Ovary (tissue), 9 donors: ENCODE data around the gene TNRC6A. TPM values are rescaled to one million over a fixed set of nuclear protein-coding genes. Genes with fewer than 3 reads are reported as not detected.

ENCODE experiments used
- DNase-seq, 5 donors: peaks; one replicate each; pipeline ENCODE4 v3.0.0-alpha.2; 2019 to 2020
- H3K27ac ChIP-seq, 2 donors: fragments of 200-600 bp; one replicate each; pipeline versions ENCODE4 v1.5.1 to v1.8.0; 2019 to 2022
- H3K27me3 ChIP-seq: fragments of 200-600 bp; one replicate; pipeline ENCODE4 v1.8.0; 2022
- H3K36me3 ChIP-seq: fragments of 200-600 bp; sonication (generic); one replicate; pipeline ENCODE4 v1.5.1; 2019
- H3K4me1 ChIP-seq: one replicate; pipeline ENCODE4 v1.8.1; 2013; ENCODE audit warnings: mild to moderate bottlenecking, moderate library complexity; ENCODE audit not compliant: insufficient read depth
- H3K4me3 ChIP-seq: fragments of 200-600 bp; sonication (generic); one replicate; pipeline ENCODE4 v1.5.1; 2017
- H3K9me3 ChIP-seq, 2 donors: fragments of 200-600 bp in 1 of 2; sonication (generic) in 1 of 2; one replicate each; pipeline versions ENCODE4 v1.5.1 to v1.8.1; 2013 to 2019; ENCODE audit warnings: mild to moderate bottlenecking in 1 of 2, moderate library complexity in 1 of 2
- EP300 ChIP-seq: sonication (generic); formaldehyde crosslinking; IDR thresholded peaks from one replicate; pipeline ENCODE4 v1.6.1; 2017; ENCODE audit warnings: antibody characterized with exemption
- POLR2A ChIP-seq: fragments of 450-650 bp; IDR thresholded peaks from one replicate; pipeline ENCODE4 v1.6.1; 2017; ENCODE audit warnings: antibody characterized with exemption, mild to moderate bottlenecking, moderate library complexity
- WGBS, 3 donors: extraction: QIAGEN DNeasy Blood & Tissue Kit in 1 of 3; methylation state at CpG; one replicate each; pipeline versions ENCODE4 v1.1.5 to v1.1.7; 2013 to 2017; 5-methylcytosine and 5-hydroxymethylcytosine counted together
- intact Hi-C, 4 donors: fragments of 100-400 bp; cut with DNase I; formaldehyde crosslinking; loops; one replicate each; pipeline versions ENCODE4 v1.11.0 to v1.15.1; 2022 to 2023
- polyA plus RNA-seq, 2 donors: library from polyadenylated mRNA; stranded (reverse); fragments of 200-250 nt in 1 of 2; fragments of 350-450 nt in 1 of 2; fragmentation: Illumina TruSeq in 1 of 2; extraction: RNeasy Lipid Tissue Mini Kit (QIAGEN cat#74804) in 1 of 2; gene quantifications; one replicate each; pipeline ENCODE4 v1.2.3, GENCODE V29; 2013 to 2014
- total RNA-seq, 7 donors: library from RNA; depleted of rRNA in 2 of 7; stranded (reverse); fragments of >200 nt in 2 of 7; fragmentation: NEBNext Ultra II Directional in 3 of 7; extraction: Animal tissue kit (Norgen Biotek cat#: 25700) in 3 of 7; gene quantifications; one replicate each; pipeline versions ENCODE4 v1.1.0 to v1.2.4, GENCODE V29; 2016 to 2023
- TF ChIP-seq, protein P1 (sequence below), 3 donors: fragments of 450-650 bp in 2 of 3; fragments of 200-600 bp in 1 of 3; IDR thresholded peaks; one replicate each; pipeline versions ENCODE4 v1.5.1 to v1.8.0; 2016 to 2022; ENCODE audit warnings: antibody characterized with exemption in 3 of 3, mild to moderate bottlenecking in 1 of 3
- donor health status: DM: no; HTN: no; CAD: no; lungs with moderate emphysema.
- donor health status: DM: no; HTN: no; CAD: no.
- donor health status: Bipolar disorder and iron deficiency.
- donor health status: DM: yes; HTN: yes; CAD: no.
- donor health status: DM: no; HTN: no; CAD: no.
- donor health status: DM: yes; HTN: yes; CAD: no.

TNRC6A gene
- total and polyA plus RNA-seq, 9 donors: 22.1 to 80.7 (median 54.0) TPM

DNA sequence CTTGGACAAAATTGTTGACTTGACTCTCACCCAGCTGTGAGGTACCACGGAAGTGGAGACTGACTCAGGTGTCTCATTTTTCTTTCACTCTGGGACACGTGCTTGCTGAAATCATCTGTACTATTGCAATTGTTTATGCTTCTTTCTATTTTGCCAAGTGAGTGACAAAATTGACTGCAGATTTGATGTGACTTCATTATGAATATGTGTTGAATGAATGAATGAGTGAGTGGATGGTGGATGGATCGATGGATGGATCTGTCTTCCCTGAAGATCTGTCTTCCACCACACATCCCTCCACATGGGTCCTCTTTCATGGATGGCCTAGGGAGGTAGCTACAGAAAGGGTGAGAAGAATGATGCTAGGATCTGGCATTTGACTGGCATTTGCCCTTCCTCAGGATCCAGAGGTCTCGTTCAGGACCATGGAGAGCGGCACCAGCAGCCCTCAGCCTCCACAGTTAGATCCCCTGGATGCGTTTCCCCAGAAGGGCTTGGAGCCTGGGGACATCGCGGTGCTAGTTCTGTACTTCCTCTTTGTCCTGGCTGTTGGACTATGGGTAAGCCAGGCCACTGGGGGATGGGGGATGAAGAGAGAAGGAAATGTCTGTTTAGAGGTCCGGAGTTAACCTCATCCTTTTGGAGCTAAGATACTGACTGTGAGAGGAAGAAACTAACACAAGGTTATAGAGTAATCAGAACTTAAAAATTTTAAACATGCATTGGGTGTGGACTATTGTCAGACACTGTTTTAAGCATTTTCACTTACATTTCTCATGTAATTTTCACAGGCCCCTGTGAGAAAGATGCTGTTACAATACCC, 129.0 kb downstream of the TNRC6A start:
- Histone ChIP-seq H3K27ac (no peak overlapping the region), H3K27me3 (no peaks in the 10 kb centered on the region), H3K4me3 (no peak overlapping the region), H3K4me1 (peaks cover 4% of the 10 kb centered on the region), H3K36me3 (no peaks in the 10 kb centered on the region), H3K9me3 (no peaks in the 10 kb centered on the region)
- no peak for TF ChIP-seq POLR2A
- TF ChIP-seq, protein P1, sequence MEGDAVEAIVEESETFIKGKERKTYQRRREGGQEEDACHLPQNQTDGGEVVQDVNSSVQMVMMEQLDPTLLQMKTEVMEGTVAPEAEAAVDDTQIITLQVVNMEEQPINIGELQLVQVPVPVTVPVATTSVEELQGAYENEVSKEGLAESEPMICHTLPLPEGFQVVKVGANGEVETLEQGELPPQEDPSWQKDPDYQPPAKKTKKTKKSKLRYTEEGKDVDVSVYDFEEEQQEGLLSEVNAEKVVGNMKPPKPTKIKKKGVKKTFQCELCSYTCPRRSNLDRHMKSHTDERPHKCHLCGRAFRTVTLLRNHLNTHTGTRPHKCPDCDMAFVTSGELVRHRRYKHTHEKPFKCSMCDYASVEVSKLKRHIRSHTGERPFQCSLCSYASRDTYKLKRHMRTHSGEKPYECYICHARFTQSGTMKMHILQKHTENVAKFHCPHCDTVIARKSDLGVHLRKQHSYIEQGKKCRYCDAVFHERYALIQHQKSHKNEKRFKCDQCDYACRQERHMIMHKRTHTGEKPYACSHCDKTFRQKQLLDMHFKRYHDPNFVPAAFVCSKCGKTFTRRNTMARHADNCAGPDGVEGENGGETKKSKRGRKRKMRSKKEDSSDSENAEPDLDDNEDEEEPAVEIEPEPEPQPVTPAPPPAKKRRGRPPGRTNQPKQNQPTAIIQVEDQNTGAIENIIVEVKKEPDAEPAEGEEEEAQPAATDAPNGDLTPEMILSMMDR (IDR thresholded peaks at IDR 0.05): no peak
- no peak for TF ChIP-seq EP300
- DNase-seq: peak; percentile 36 to 60 (median 55)
- WGBS, 3 donors: 26 to 31% (median 28%) methylated on average over 9 of the region's 9 CpGs
- intact Hi-C loops: no loop called here

- WGBS, 3 donors: 78 to 81% (median 79%) methylated on average over 1 of the region's 1 CpG
- DNase-seq: no peak
- TF ChIP-seq, protein P1 (IDR thresholded peaks at IDR 0.05): no peak
- TF ChIP-seq POLR2A (no peak), EP300 (no peak)
- Histone ChIP-seq H3K27ac (no peak overlapping the region), H3K36me3 (no peaks in the 10 kb centered on the region), H3K4me3 (no peak overlapping the region), H3K27me3 (no peaks in the 10 kb centered on the region), H3K4me1 (no peaks in the 10 kb centered on the region), H3K9me3 (no peaks in the 10 kb centered on the region)
- intact Hi-C loops: no loop called here
These were observed 132.0 kb downstream of the TNRC6A start for GRCh38 chr16:24861461-24861860.

DNA sequence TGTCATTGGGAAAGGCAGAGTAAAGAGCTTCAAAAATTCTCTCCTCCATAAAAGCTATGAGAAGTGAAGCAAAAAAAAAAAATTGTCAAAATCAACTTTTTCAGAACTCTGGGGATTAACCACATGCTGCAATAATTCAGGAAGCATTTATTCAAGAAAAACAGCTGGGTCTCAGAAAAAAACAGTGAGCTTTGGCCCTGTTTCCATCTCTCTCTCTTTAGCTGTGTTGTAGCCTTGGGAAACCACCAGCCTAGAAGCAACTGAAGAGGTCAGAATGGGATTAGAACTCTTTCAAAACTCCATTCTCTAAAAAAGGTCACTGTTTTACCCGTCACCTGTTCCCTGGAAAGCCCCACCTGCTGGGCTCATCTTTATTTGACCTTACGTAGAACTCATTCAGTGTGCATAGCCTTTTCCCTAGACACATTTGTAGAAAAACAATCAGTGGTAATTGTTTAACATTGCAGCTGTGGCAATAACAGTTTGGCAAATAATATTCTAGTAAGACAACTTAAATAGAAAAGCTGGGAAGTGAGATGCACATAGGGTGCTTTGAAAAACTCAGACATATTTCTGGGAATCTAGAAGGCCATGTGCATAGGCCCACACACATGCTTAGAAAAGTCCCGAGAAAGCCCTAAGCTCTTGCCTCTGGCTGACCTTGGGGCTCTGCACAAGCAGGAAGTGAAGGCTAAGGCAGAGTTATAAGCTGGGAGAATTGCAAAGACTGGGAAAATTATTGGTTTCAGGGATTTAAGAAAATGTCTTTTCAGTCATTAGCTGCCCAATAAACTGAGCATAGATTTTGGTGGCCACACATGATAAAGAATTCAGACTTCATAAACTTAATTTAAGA, 134.4 kb downstream of the TNRC6A start:
- no peaks in the 10 kb centered on the region for H3K4me1 ChIP-seq
- no peak overlapping the region for H3K27ac ChIP-seq
- no peak for DNase-seq
- H3K27me3 ChIP-seq: no peaks in the 10 kb centered on the region
- WGBS, 3 donors: 68 to 89% (median 81%) methylated on average over 3 of the region's 3 CpGs
- intact Hi-C loops: no loop called here
- H3K36me3 ChIP-seq: no peaks in the 10 kb centered on the region
- TF ChIP-seq EP300: no peak
- TF ChIP-seq, protein P1 (IDR thresholded peaks at IDR 0.05): no peak
- no peak for TF ChIP-seq POLR2A
- H3K9me3 ChIP-seq: no peaks in the 10 kb centered on the region
- H3K4me3 ChIP-seq: no peak overlapping the region

- Histone ChIP-seq H3K4me1 (no peaks in the 10 kb centered on the region), H3K27me3 (no peaks in the 10 kb centered on the region), H3K27ac (no peak overlapping the region), H3K4me3 (no peak overlapping the region), H3K36me3 (no peaks in the 10 kb centered on the region), H3K9me3 (no peaks in the 10 kb centered on the region)
- no peak for DNase-seq
- intact Hi-C loops: no loop called here
- TF ChIP-seq EP300: no peak
- TF ChIP-seq POLR2A: no peak
- TF ChIP-seq, protein P1 (IDR thresholded peaks at IDR 0.05): no peak
- WGBS, 3 donors: 72 to 82% (median 74%) methylated on average over 8 of the region's 8 CpGs
These were observed 139.6 kb downstream of the TNRC6A start for GRCh38 chr16:24869033-24869432.
